NCI-H2029 (cell line): Measurements from ENCODE around the gene COL27A1.

ENCODE experiments used
- DNase-seq: peaks from one replicate; lab custom pipeline; 2025; lab: John Stamatoyannopoulos, UW

The COL27A1 gene

DNA sequence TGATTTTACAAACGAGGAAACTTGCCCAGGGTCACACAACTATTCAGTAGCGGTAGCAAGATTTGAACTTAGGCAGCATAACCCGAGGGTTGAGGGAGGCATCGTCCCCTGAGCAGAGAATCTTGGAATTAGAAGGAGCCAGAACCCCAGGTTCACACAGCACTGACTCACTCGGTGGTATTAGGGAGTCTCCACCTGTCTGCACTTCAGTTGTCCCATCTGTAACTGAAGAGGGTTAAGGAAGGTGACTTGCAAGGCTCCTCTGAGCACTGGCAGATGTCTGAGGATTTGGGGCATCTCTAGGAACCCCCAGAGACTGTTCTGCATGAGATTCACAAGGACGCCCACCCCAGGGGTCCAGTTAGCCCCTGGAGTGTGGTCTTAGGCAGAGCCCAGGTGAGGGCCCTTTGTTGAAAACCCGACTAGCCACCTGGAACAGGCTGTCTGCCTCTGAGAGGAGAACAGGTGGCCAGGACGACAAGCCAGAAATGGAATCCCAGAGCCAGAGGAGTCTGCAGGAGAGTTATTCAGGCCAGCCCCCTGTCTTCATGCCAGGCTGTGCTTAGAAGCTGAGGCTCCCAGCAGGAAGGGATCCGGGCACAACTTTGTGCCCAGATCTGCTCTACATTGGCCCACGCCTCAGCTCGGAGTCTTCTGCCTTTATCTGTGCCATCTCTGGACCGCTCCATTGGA is 117.5 kb downstream of the COL27A1 start:
- DNase-seq: no peak

- DNase-seq: no peak
These were observed 118.1 kb downstream of the COL27A1 start for GRCh38 chr9:114273461-114273881.

- DNase-seq: no peak
These were observed 118.9 kb downstream of the COL27A1 start for GRCh38 chr9:114274217-114274616.

GRCh38 chr9:114275246-114276004 is 120.1 kb downstream of the COL27A1 start:
- no peak for DNase-seq

DNA sequence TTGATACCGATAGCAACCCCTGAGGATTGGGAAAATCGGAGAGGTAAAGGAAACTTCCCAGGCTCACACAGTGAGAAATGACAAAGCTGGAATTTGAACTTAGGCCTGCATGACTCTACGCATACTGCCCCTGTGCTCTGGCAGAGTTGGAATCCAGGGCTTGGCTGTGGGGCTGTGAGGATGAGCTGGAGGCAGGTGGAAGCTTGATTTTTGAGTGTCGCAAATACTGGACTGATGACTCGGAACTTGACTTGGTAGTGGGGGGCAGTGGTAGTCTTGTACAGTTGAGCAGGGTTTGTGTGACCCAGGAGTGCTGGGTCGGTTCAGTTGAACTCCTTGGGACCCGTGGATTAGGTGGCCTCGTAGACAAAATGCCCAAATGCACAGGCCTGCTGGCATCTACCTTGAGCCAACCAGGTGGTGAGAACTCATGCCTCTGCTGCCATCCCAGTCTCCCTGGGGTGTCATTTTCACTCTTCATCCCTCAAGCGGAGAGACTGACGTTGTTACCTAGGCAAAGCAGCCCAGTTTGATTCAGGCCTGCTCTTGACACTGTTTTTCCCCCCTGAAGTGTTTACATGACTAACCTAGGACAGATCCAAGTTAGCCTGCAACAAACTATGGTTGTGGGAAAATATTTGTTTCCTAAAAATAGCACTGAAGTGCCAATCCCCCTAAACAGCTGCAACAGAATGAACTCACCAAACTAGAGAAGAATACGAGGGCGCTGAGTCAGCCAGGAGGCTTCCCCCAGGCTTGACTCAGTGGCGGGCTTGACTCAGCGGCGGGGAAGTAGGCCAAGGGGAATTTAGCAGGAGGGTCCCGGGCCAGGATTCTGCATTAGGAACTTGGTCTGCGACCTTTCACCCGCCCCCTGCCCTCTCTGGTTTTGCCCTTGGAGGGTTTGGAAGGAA is 121.8 kb downstream of the COL27A1 start:
- no peak for DNase-seq

DNA sequence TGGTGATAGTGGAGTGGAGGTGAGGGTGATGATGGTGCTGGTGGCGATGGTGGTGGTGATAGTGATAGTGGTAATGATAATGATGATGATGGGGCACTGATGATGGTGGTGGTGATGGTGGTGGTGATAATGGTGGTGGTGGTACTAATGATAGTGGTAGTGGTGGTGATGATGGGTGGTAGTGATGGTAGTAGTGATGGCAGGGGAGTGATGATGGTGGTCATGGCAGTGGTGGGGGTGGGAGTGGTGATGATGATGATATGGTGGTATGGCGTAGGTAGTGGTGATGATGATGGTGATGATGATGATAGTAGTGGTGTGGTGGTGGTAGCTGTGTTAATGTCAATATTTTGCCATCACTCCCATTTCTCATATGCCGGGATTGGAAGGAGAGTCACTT is 123.0 kb downstream of the COL27A1 start:
- DNase-seq: no peak

- no peak for DNase-seq
These were observed 123.7 kb downstream of the COL27A1 start for GRCh38 chr9:114278881-114279570.

GRCh38 chr9:114279693-114280092 is 124.4 kb downstream of the COL27A1 start:
- DNase-seq: no peak

- DNase-seq: no peak
These were observed 125.5 kb downstream of the COL27A1 start for GRCh38 chr9:114280636-114281472.

DNA sequence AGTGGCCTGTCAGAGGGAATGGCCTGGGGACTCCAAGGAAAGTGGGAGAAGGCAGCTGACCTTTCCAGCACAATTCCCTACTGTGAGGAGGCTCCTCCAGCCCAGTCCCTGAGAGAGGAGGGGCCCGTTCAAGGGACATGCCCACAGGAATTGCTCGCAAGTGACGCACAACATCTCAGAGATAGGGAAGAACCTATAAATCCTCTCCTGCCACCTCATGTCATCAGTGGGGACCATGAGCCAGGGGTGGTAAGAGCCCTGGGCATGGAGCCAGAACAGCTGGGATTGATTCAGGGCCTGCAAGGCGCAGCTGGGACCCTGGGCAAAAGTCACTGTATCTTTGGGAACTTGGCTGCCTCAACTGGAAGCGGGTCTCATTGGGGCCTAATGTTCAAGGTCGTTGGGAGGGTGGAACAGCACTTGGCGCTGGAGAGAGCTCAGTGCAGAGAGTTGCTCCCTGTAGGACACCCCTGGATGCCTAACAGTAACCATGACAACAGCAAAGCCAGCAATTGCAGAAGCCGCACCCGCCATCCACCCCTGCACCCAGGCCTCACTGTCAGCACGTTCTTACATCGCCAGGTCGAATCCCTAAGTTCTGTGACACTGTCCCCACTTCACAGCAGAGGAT is 126.3 kb downstream of the COL27A1 start:
- no peak for DNase-seq

DNA sequence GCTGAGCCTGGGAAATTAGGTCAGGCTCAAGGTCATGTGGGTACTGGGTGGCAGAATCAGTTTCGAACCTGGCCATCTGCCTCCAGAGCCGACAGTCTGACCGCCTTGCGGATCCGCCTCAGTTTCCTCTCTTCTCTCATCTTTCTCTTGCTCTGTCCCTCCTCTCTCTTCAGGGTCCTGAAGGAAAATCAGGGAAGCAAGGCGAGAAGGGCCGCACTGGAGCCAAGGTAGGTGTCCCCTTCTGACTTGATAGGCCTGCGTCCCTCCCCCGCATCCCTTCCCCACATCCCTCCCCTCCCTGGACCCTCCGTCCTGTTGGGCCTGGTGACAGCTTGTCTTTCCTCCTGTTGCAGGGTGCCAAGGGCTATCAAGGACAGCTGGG is 126.8 kb downstream of the COL27A1 start:
- no peak for DNase-seq

GRCh38 chr9:114282507-114282906 is 127.2 kb downstream of the COL27A1 start:
- DNase-seq: no peak

- no peak for DNase-seq
These were observed 127.6 kb downstream of the COL27A1 start for GRCh38 chr9:114282926-114283325.

DNA sequence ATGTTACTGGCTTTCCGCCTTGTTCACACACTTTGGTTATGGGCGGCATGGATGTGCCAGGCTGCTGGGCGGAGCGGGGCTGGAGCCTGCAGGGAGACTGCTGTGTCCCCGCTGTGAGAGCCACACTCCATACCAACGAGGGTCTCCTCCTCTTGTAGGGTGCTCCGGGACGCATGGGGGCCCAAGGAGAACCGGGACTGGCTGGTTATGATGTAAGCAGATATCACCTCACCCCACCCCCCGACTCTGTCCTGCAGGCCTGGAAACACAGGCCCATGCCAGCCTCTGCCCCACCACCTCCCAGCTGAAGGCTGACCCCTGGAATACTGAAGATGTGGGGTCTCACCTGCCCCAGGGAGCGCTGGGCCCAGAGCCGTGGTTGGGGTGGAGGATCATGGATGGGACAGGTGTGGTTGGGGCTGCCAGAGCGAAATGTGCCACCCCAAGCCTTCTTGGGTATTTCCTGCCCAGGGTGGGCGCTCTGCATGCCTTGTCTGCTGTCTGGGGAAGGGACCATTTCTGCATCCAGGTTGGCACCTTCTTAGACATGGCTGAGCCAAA is 128.3 kb downstream of the COL27A1 start:
- DNase-seq: no peak

DNA sequence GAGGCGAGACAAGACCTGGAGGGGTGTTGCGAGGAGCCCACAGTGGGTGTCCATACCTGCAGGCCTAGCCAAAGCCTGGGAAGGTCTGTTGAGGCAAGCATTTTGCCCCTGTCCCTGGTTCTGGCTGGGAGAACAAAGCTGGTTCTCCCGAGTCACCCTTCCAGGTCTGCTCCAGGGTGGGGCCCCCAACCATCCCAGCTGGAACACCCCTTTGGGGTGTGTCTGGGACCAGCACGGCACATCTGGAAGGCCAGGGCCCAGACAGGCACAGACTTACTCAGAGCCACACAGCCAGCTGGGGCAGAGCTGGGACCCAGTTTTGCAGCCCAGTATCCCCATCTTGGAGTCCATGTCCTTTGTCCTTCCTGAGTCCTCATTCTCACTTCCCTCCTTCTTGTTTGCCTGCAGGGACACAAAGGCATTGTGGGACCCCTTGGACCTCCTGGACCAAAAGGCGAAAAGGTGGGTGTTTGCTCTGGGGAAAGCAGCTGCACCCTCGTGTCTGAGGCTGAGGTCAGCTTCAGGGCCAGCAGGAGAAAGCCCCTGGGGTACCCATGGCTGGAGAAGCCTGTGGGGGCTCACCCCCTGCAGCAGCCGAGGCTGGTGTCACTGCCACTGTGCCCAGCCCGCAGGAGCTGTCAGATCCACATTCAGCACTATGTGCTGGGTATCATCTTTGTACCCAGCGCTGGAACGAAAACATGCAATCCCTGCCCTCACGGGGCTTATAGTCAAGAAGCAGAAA is 129.2 kb downstream of the COL27A1 start:
- no peak for DNase-seq

- no peak for DNase-seq
These were observed 130.0 kb downstream of the COL27A1 start for GRCh38 chr9:114285166-114285867.

DNA sequence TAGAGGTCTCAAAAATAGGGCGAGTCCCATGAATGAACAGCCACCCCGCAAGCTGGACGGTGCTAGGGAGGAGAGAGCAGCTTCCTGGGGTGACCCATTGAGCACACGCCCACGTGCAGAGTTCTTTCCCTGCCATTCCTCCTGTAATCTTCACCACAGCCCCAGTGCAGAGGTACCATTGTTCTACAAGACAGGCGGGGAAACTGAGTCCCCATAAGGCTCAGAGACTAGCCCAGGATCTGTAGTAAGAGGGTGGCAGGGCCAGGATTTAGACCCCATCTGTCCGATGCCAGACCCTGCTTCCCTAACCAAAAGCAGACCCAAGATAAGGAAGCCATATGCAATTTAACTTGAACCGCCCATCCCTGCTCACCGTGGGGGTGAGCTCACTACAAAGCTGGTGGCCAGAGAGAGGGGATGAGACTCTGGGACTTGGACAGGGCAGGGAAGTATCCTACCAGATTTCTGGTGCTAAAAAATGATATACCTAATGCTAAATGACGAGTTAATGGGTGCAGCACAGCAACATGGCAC is 130.9 kb downstream of the COL27A1 start:
- DNase-seq: no peak

DNA sequence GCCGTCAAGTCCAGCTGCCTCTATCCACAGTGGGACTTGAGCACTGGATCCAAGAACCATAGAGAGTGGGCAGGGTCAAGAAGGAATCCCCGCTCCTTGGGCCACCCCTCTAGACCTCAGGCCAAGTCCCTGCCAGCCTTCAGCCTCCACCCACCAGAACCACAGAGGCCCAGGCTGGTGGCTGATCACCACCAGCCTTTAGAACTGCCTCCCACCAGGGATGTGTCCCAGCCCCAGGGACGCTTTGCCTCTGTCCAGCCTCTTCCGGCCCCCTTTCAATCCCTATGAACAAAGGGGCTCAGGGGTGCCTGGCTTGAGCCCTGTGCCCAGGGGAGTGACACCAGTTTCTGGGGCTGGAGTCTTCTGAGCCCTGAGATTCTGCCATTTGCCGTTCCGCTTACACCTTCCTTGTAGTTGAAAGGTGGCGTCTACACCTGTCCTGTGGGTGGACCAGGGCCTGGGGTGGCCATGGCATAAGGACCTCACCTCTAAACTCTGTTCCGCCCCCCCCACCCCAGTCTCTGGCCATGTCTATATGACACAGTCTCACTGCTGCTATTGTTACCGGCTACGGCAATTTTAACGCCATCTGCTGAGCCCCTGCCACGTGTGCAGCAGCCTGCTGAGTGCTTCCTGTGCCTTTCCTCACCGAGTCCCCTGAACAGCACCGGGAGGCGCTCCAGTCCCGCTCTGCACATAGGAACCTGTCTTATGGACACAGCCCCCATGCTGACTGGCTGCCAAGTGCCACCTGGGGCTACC is 131.8 kb downstream of the COL27A1 start:
- DNase-seq: no peak
